Stimulated activated CD4-positive, alpha-beta T cell treated with anti-CD3 and anti-CD28 coated beads, TNF-alpha, amount 100 ng/mL, for 4 hours (primary cell): ENCODE data around the gene PPFIBP2.
"Not testable (repeated sequence)": the region's sequence is repeated elsewhere in the genome, so short reads cannot be mapped to it uniquely, and the experiment has no call there.

Source experiments
- DNase-seq, 3 experiments: peaks; one replicate each; pipeline ENCODE4 v3.0.0-alpha.2; 2020; ENCODE audit warnings: low read depth in 3 of 3

PPFIBP2 gene

GRCh38 chr11:7499081-7499480, 14.7 kb upstream of the PPFIBP2 start:
- no peak for DNase-seq

GRCh38 chr11:7500251-7500650, 13.5 kb upstream of the PPFIBP2 start:
- DNase-seq: no peak

GRCh38 chr11:7501251-7501650, 12.5 kb upstream of the PPFIBP2 start:
- no peak for DNase-seq

- no peak for DNase-seq
Observed at GRCh38 chr11:7501894-7502293, 11.9 kb upstream of the PPFIBP2 start.

- DNase-seq: no peak
Observed at GRCh38 chr11:7506243-7506642, 7.6 kb upstream of the PPFIBP2 start.

- DNase-seq: no peak
Observed at GRCh38 chr11:7508087-7508486, 5.7 kb upstream of the PPFIBP2 start.

- no peak for DNase-seq
Observed at GRCh38 chr11:7509966-7510365, 3.8 kb upstream of the PPFIBP2 start.

GRCh38 chr11:7511401-7511800, 2.4 kb upstream of the PPFIBP2 start:
- DNase-seq: no peak

GRCh38 chr11:7512525-7513233, 1.1 kb upstream of the PPFIBP2 start:
- no peak for DNase-seq

GRCh38 chr11:7514099-7514591, 346 bp downstream of the PPFIBP2 start:
- DNase-seq: peak in 1 of 3 experiments; percentile 9

- no peak for DNase-seq
Observed at GRCh38 chr11:7515447-7515886, 1.7 kb downstream of the PPFIBP2 start.

- no peak for DNase-seq
Observed at GRCh38 chr11:7516475-7516874, 2.7 kb downstream of the PPFIBP2 start.

GRCh38 chr11:7517743-7518142, 3.9 kb downstream of the PPFIBP2 start:
- not testable (repeated sequence) for DNase-seq

GRCh38 chr11:7518811-7519562, 5.2 kb downstream of the PPFIBP2 start:
- no peak for DNase-seq

- DNase-seq: no peak
Observed at GRCh38 chr11:7520011-7520942, 6.5 kb downstream of the PPFIBP2 start.

- no peak for DNase-seq
Observed at GRCh38 chr11:7520981-7521487, 7.2 kb downstream of the PPFIBP2 start.

- DNase-seq: no peak
Observed at GRCh38 chr11:7522121-7522520, 8.3 kb downstream of the PPFIBP2 start.

- no peak for DNase-seq
Observed at GRCh38 chr11:7522546-7522945, 8.7 kb downstream of the PPFIBP2 start.

GRCh38 chr11:7523416-7524210, 9.8 kb downstream of the PPFIBP2 start:
- no peak for DNase-seq

GRCh38 chr11:7524462-7525235, 10.8 kb downstream of the PPFIBP2 start:
- no peak for DNase-seq
